A549 (cell line): ENCODE measurements around the gene RALGDS.
"Not testable (repeated sequence)": the region's sequence is repeated elsewhere in the genome, so short reads cannot be mapped to it uniquely, and the experiment has no call there.

Experiments used
- CHD2 ChIP-seq: fragments of 150-350 bp; IDR thresholded peaks from 2 replicates; pipeline ENCODE4 v1.6.1; 2014; ENCODE audit warnings: low read length; ENCODE audit not compliant: partially characterized antibody
- CHD4 ChIP-seq: fragments of 200-600 bp; sonication (generic); IDR thresholded peaks from 2 replicates; pipeline ENCODE4 v1.6.1; 2016; ENCODE audit warnings: antibody characterized with exemption, mild to moderate bottlenecking, borderline replicate concordance
- CTCF ChIP-seq: fragments of >200 bp; sonication (Bioruptor Twin); formaldehyde crosslinking; IDR thresholded peaks from 3 replicates; pipeline ENCODE4 v1.5.1; 2016
- MAZ ChIP-seq: fragments of 150-350 bp; IDR thresholded peaks from 2 replicates; pipeline ENCODE4 v1.6.1; 2014; ENCODE audit warnings: antibody characterized with exemption, low read depth, low read length, borderline replicate concordance
- NR3C1 ChIP-seq: fragments of >200 bp; sonication (Bioruptor Twin); formaldehyde crosslinking; IDR thresholded peaks from 3 replicates; pipeline ENCODE4 v1.6.1; 2017
- POLR2A ChIP-seq: IDR thresholded peaks from 2 replicates; pipeline ENCODE4 v1.6.1; 2012; ENCODE audit warnings: mild to moderate bottlenecking, low read length
- RARB ChIP-seq: fragments of 250-450 bp; sonication (Bioruptor Pico); IDR thresholded peaks from 2 replicates; pipeline ENCODE4 v1.8.0; 2021; ENCODE audit warnings: mild to moderate bottlenecking, moderate library complexity
- REST ChIP-seq: fragments of 200-600 bp; sonication (generic); IDR thresholded peaks from 2 replicates; pipeline ENCODE4 v1.6.1; 2016; ENCODE audit warnings: antibody characterized with exemption, mild to moderate bottlenecking, moderate library complexity
- SREBF2 ChIP-seq: fragments of 450-650 bp; IDR thresholded peaks from 2 replicates; pipeline ENCODE4 v1.6.1; 2014; ENCODE audit warnings: mild to moderate bottlenecking, moderate library complexity
- USF2 ChIP-seq: fragments of 450-650 bp; IDR thresholded peaks from 2 replicates; pipeline ENCODE4 v1.6.1; 2014; ENCODE audit warnings: antibody characterized with exemption
- ZC3H11A ChIP-seq: fragments of 450-650 bp; IDR thresholded peaks from 2 replicates; pipeline ENCODE4 v1.6.1; 2014; ENCODE audit warnings: antibody characterized with exemption, mild to moderate bottlenecking

DNA sequence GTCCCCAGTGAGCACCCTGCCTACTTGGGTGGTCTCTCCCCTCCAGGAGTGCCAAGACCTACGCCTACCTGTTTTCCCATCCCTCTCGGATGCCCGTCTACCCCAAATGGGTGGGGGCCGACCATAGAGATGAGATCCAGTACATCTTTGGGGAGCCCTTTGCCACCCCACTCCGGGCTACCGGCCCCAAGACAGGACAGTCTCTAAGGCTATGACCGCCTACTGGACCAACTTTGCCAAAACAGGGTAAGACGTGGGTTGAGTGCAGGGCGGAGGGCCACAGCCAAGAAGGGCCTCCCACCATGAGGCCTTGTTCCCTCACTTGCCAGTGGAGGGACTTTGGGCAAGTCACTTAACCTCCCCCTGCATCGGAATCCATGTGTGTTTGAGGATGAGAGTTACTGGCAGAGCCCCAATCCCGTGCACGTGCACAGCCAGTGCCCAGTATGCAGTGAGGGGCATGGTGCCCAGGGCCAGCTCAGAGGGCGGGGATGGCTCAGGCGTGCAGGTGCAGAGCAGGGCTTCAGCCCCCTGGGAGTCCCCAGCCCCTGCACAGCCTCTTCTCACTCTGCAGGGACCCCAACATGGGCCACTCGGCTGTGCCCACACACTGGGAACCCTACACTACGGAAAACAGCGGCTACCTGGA, 34.7 kb downstream of the RALGDS start:
- TF ChIP-seq CHD4; ZC3H11A; MAZ; CTCF; RARB (CRISPR knock-in tag); SREBF2; REST; POLR2A; NR3C1; CHD2; USF2: not testable (repeated sequence)
